Measurements from ENCODE around the gene DYRK2. TPM values are rescaled to one million over a fixed set of nuclear protein-coding genes. Genes with fewer than 3 reads are reported as not detected.
"Not testable (repeated sequence)": the region's sequence is repeated elsewhere in the genome, so short reads cannot be mapped to it uniquely, and the experiment has no call there.

DYRK2 gene
- total RNA-seq, 1 experiment from 2014 or later = 18.0 TPM

DNA sequence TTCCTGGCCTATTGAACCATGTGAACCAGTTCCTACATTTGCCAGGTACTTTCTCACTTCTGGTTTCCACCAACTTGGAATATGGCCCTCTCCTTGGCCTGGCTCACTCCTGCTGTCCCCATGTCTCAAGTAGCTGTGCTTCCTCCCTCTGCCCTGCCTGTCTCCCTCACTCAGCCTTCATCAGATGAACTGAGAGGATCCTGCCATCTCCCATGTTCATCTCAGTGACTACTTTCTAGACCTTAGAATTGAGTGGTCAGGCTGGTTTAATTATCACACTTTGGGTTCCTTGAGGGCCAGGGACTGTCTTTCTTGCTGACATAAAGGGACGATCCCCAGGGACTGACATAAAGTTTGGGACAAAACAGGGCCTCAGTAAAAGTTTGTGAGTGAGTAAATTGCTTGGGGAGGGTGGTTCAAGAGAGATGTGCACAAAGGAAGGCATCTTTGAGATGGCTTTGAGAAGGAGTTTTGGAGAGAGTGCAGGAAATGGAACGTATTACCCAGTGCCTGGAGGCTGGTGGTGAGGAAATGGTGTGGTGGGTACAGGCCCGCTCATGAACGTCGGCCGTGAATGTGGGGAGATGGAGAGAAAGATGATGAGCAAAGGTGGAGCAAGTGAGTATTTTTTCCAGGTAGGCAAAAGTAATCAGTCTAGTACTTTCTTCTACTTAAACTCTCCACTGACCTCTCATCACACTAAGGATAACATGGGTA lies 20.8 kb downstream of the DYRK2 start:
- no peak for DNase-seq (ENCODE audit: extremely low read depth, low read depth)

GRCh38 chr12:67669934-67670631 lies 21.5 kb downstream of the DYRK2 start:
- no peak for DNase-seq (ENCODE audit: extremely low read depth, low read depth)

DNA sequence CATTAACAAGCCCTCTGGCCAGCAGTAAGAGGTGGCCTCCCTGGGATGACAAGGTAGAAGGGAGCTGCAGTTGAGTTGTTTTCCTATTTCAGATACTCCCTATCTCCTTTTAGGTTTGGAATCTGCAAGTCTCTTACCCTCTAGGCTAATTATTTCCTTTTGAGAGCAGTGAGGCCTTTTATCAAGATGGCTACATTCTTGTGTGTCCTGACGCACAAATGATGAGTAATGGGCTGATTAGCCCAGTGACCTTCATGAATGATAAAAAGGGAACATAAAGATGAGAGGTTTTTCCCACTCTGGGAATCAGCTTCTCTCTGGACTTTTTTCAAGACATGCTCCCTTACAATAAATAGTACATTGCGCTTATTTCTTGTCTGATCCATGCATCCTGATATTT lies 22.9 kb downstream of the DYRK2 start:
- no peak for DNase-seq (ENCODE audit: extremely low read depth, low read depth)

GRCh38 chr12:67671892-67672291 lies 23.3 kb downstream of the DYRK2 start:
- DNase-seq (ENCODE audit: extremely low read depth, low read depth) = no peak

DNA sequence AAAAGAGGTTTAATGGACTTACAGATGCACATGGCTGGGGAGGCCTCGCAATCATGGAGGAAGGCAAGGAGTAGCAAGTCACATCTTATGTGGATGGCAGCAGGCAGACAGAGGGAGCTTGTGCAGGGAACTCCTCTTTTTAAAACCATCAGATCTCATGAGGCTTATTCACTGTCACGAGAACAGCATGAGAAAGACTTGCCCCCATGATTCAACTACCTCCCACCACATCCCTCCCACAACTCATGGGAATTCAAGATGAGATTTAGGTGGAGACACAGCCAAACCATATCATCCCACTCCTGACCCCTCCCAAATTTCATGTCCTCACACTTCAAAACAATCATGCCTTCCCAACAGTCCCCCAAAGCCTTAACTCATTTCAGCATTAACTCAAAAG lies 24.0 kb downstream of the DYRK2 start:
- DNase-seq (ENCODE audit: extremely low read depth, low read depth) = not testable (repeated sequence)

DNA sequence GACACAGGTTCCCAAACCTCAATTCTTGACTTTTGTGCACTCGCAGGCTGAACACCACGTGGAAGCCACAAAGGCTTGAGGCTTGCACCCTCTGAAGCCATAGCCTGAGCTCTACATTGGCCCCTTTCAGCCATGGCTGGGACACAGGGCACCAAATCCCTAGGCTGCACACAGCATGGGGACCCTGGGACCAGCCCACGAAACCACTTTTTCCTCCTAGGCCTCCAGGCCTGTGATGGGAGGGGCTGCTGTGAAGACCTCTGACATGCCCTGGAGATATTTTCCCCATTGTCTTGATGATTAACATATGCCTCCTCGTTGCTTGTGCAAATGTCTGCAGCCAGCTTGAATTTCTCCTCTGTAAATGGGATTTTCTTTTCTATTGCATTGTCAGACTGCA lies 25.0 kb downstream of the DYRK2 start:
- DNase-seq (ENCODE audit: extremely low read depth, low read depth) = not testable (repeated sequence)

- DNase-seq (ENCODE audit: extremely low read depth, low read depth) = no peak
Observed at GRCh38 chr12:67674417-67674816, 25.9 kb downstream of the DYRK2 start.

DNA sequence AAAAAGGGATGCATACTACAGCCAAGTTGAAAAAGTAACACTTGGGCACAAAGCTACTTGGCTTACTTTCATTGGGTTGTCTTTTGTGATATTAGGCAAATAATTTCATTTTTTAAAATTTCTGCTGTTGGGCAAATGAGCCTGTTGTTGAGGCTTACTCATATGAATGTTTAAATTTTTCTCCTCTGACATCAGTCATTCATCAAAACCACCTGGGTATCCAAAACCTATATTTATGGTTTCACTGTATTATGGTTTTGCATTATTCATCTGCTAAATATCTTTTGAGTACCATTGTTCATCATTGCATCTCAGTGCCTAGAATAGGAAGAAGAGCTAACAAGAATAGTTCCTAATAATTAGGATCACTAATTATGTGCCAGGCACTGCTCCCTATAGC lies 28.1 kb downstream of the DYRK2 start:
- DNase-seq (ENCODE audit: extremely low read depth, low read depth) = no peak

DNA sequence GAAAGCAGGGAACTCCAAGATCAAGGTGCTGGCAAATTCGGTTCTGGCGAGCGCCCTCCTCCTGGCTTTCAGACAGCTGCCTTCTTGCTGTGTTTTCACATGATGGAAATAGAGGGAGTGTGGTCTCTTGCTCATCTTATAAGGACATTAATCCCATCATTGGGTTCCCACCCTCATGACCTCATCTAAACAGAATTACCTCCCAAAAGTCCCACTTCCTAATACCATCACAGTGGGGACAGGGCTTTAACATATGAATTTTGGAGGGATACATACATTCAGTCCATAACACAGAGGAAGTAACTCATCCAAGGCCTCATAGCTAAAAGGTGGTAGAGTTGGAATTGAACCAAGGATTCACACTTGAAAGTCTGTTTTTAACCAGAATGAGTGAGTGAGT lies 28.6 kb downstream of the DYRK2 start:
- DNase-seq (ENCODE audit: extremely low read depth, low read depth) = no peak

GRCh38 chr12:67681105-67681778 lies 32.7 kb downstream of the DYRK2 start:
- DNase-seq (ENCODE audit: extremely low read depth, low read depth) = no peak

DNA sequence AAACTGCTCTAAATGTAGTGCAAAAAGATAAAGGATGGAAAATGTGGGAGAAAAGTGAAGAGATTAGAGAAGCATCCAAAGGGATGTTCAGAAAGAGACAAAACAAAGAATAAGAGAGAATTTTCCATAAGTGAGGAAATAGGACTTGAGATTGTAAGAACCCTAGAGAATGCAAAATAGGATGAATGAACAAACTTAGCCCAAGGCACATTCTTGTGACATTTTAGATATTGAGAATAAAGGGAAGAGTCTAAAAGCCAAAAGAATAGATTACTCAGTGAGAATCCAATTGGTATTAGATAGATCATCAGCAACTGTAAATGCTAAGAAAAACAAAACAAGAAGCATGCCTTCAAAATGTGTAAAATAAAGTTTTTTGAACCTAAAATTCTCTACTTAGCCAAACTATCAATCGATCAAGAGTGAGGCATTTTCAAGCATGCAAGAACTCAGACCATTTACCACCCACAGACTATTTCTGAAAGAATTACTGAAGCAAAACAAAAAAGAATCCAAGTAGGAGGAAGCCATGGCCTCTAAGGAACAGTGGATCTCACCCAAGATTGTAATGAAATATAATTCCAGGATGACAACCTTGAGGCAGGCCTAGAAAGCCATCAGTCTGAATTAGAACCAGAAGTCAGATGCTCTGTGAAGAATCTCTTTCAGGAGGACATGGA lies 33.5 kb downstream of the DYRK2 start:
- DNase-seq (ENCODE audit: extremely low read depth, low read depth) = no peak

- no peak for DNase-seq (ENCODE audit: extremely low read depth, low read depth)
Observed at GRCh38 chr12:67689385-67689784, 40.8 kb downstream of the DYRK2 start.

GRCh38 chr12:67690656-67691055 lies 42.1 kb downstream of the DYRK2 start:
- no peak for DNase-seq (ENCODE audit: extremely low read depth, low read depth)

GRCh38 chr12:67691220-67691619 lies 42.7 kb downstream of the DYRK2 start:
- no peak for DNase-seq (ENCODE audit: extremely low read depth, low read depth)

DNA sequence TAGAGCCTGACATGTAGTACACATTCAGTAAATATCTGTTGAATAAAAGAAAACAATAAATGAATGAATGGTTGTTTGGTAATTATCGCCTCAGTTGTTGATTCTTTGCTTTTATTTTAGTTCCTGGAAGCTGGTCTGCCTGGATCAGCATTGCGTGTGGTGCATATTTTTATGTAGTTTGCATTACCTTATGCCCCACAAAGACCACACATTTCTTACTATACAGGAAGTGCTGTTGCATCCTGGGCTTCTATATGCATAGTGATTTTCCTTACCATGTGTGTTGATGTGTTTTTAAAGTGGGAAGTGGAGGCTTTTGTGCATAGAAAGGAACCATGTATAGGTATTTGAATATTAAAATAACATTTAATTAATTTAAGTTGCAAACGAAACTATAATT lies 43.6 kb downstream of the DYRK2 start:
- DNase-seq (ENCODE audit: extremely low read depth, low read depth) = no peak

GRCh38 chr12:67692966-67693365 lies 44.4 kb downstream of the DYRK2 start:
- no peak for DNase-seq (ENCODE audit: extremely low read depth, low read depth)

- no peak for DNase-seq (ENCODE audit: extremely low read depth, low read depth)
Observed at GRCh38 chr12:67693894-67694293, 45.3 kb downstream of the DYRK2 start.

DNA sequence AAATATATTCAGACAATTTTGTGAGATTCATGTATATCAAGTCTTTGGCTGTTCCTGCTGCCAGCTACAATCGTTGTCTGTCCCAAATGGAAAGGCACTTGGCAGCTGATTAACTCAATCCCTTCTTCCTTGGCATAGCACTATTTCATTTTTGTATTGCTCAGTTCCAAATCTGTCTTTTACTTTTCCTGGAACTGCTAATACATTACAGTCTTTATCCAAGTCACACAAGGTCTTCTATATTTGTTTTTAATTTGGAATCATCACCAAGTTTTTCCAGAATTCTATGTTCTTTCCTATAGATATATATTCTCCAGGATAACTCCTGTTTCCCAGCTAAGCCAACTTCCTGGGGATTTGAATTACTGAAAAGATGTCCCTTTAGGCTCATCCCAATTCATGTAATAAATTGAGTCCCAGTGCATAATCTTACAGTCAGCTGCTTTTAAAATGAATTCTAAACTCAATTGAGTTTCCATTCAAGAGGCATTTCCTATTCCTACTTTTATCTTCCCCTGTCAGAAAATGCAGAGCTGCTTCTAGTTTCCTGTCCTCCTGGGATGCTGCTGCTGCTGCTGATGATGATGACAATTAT lies 45.9 kb downstream of the DYRK2 start:
- DNase-seq (ENCODE audit: extremely low read depth, low read depth) = no peak

DNA sequence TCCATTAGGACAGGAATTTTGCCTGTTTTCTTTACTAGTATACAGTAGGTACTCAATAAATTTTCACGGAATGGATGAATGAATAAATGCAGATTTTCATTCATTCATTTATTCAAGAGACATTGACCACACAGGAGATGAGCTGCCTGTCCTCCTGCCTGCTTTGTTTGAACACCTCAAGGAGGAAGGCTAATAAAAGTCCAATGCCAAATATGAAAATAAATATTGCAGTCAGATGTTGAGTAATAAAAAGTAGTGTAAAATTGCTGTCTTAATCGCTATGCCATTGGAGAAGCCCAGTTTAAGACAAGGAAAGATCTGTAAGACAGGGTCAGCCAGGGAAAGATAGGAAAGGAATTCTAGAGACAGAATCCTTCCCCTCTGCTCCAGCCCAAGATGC lies 47.4 kb downstream of the DYRK2 start:
- DNase-seq (ENCODE audit: extremely low read depth, low read depth) = no peak

DNA sequence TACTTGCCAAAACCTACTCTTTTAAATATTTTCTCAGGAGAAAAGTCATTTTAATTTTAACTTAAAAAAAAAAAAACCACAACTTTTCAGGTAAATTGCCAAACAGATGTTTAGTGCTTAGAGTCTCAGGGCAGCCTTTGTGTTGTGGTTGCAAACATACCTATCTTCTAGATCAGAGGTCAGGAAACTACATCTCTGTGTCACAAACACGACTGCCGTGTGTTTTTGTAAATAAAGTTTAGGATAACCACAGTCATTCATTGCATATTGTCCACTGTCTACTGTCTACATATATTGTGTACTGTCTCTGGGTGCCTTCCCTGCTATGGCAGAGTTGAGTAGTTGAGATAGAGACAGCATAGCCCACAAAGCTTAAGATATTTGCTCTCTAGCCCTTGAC lies 48.9 kb downstream of the DYRK2 start:
- no peak for DNase-seq (ENCODE audit: extremely low read depth, low read depth)

DNA sequence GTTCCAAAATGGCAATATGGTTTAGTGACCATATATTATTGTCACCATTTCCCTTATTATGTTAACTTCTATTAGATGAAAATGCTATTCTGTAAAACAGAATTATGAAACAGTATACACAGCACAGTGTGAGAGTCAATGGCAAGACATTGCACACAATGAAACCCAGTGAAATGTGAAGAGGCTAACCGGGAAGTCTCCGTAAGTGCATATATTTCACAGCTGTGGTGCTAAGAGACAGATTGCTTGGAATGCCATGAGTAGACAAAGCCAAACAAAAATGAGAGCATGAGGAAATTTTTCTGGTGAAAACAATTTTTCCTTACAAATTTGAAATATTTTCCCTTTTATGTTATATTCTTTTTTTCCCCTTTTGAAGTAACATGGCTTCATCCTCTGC lies 49.4 kb downstream of the DYRK2 start:
- DNase-seq (ENCODE audit: extremely low read depth, low read depth) = no peak

Data from NCI-H460 (cell line).